Osteocyte (in vitro differentiated cells): ENCODE results near the gene XPO4. TPM values are rescaled to one million over a fixed set of nuclear protein-coding genes. Genes with fewer than 3 reads are reported as not detected.

Experiments
- DNase-seq: peaks from one replicate; pipeline ENCODE4 v3.0.0; 2021; ENCODE audit warnings: mixed read lengths; ENCODE audit not compliant: unreplicated experiment; ENCODE audit errors: extremely low spot score
- H3K27ac Mint-ChIP-seq: one replicate; pipeline ENCODE4 v1.8.0; 2021; ENCODE audit warnings: mild to moderate bottlenecking, mixed read lengths; ENCODE audit not compliant: unreplicated experiment
- H3K27me3 Mint-ChIP-seq: one replicate; pipeline ENCODE4 v1.8.0; 2021; ENCODE audit warnings: mixed read lengths; ENCODE audit not compliant: unreplicated experiment
- H3K36me3 Mint-ChIP-seq: one replicate; pipeline ENCODE4 v1.8.0; 2021; ENCODE audit warnings: mixed read lengths; ENCODE audit not compliant: unreplicated experiment
- H3K4me1 Mint-ChIP-seq: one replicate; pipeline ENCODE4 v1.8.0; 2021; ENCODE audit warnings: mixed read lengths; ENCODE audit not compliant: unreplicated experiment
- H3K4me3 Mint-ChIP-seq: one replicate; pipeline ENCODE4 v1.8.0; 2021; ENCODE audit warnings: mild to moderate bottlenecking, moderate library complexity, mixed read lengths; ENCODE audit not compliant: unreplicated experiment
- H3K9me3 Mint-ChIP-seq: one replicate; pipeline ENCODE4 v1.8.0; 2021; ENCODE audit warnings: mixed read lengths; ENCODE audit not compliant: unreplicated experiment
- total RNA-seq: library from RNA; stranded (reverse); gene quantifications from 2 replicates; pipeline ENCODE4 v1.2.1, GENCODE V29; 2021
- TF ChIP-seq, protein P1 (sequence below): fragments of 200-600 bp; sonication (generic); IDR thresholded peaks from 2 replicates; pipeline ENCODE4 v1.5.0; 2021; ENCODE audit warnings: antibody characterized with exemption, mild to moderate bottlenecking, moderate library complexity

XPO4 gene
- total RNA-seq, 1 donor from 2014 or later = 13.9 TPM

DNA sequence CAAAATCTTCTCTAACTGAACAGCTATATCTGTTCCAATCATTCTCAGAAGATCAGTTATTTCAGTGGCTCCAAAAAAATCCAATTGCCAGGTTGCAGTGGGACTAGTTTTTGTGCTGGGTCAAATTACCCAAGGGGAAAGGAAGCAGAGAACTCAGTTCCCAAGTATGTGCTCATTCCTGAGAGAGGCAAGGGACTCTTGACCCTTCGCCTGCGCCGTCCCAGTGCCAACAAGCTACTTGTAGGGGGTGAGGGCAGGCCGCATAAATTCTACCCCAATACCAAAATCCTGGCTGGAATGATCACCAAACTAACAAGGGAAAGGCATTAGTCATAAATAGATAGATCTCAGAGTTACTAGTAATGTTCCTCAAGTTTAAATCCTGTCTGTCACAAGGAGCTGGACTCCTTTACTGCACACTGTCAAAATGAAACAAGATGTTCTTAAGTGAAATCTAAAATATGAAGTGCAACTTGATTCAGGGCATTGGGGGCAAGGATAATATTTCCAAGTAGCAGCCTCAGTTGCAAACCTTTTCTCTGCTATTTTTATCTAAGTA is 50.6 kb downstream of the XPO4 start:
- no peaks in the 10 kb centered on the region for H3K27me3 Mint-ChIP-seq
- no peak overlapping the region for H3K27ac Mint-ChIP-seq
- peaks cover 6% of the 10 kb centered on the region for H3K4me1 Mint-ChIP-seq
- no peaks in the 10 kb centered on the region for H3K9me3 Mint-ChIP-seq
- H3K36me3 Mint-ChIP-seq = peaks cover 3% of the 10 kb centered on the region
- TF ChIP-seq, protein P1, sequence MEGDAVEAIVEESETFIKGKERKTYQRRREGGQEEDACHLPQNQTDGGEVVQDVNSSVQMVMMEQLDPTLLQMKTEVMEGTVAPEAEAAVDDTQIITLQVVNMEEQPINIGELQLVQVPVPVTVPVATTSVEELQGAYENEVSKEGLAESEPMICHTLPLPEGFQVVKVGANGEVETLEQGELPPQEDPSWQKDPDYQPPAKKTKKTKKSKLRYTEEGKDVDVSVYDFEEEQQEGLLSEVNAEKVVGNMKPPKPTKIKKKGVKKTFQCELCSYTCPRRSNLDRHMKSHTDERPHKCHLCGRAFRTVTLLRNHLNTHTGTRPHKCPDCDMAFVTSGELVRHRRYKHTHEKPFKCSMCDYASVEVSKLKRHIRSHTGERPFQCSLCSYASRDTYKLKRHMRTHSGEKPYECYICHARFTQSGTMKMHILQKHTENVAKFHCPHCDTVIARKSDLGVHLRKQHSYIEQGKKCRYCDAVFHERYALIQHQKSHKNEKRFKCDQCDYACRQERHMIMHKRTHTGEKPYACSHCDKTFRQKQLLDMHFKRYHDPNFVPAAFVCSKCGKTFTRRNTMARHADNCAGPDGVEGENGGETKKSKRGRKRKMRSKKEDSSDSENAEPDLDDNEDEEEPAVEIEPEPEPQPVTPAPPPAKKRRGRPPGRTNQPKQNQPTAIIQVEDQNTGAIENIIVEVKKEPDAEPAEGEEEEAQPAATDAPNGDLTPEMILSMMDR = no peak
- no peak overlapping the region for H3K4me3 Mint-ChIP-seq
- no peak for DNase-seq

DNA sequence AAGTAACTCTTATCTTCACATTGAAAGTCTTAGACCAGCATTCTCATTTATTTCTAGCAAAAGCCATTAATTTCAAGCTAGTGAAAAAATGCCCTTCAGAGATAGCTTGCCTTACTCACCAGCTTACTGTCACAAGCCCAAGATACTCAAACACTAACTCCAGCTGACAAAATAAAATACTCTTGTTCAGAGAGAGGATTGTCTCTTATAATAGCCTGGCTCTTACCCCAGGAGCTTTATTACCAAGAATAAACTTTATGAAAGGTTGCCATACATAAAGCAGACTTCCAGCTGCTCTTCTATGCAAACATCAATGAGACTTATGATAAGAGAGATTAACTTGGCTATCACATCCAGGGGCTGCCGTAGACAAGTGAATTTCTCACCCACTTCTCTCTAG is 53.6 kb downstream of the XPO4 start:
- Mint-ChIP-seq H3K27me3 (no peaks in the 10 kb centered on the region), H3K4me3 (no peak overlapping the region), H3K36me3 (peaks cover 1% of the 10 kb centered on the region), H3K9me3 (no peaks in the 10 kb centered on the region), H3K27ac (no peak overlapping the region), H3K4me1 (peaks cover 6% of the 10 kb centered on the region)
- no peak for DNase-seq
- TF ChIP-seq, protein P1 = no peak

DNA sequence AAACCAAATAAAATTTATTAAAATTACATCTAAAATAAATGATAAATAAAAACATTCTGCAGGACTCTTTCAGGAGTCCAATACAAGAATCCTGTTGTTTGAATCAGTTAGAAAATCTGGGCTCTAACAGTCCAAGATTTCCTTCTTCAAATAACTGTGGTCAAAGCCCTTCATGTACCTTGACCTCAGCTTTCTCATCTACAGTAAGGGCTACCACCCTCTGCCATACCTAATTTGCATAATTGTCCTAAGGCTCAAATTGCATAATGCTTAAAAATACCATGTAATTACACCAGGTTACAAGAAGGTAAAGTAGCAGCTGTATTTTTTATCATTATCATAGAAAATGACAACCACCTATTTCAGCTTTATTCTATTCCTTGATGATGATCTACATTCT is 54.3 kb downstream of the XPO4 start:
- H3K4me3 Mint-ChIP-seq = no peak overlapping the region
- H3K36me3 Mint-ChIP-seq = peaks cover 1% of the 10 kb centered on the region
- H3K9me3 Mint-ChIP-seq = no peaks in the 10 kb centered on the region
- no peaks in the 10 kb centered on the region for H3K27me3 Mint-ChIP-seq
- TF ChIP-seq, protein P1 = no peak
- peaks cover 6% of the 10 kb centered on the region for H3K4me1 Mint-ChIP-seq
- no peak for DNase-seq
- H3K27ac Mint-ChIP-seq = no peak overlapping the region

DNA sequence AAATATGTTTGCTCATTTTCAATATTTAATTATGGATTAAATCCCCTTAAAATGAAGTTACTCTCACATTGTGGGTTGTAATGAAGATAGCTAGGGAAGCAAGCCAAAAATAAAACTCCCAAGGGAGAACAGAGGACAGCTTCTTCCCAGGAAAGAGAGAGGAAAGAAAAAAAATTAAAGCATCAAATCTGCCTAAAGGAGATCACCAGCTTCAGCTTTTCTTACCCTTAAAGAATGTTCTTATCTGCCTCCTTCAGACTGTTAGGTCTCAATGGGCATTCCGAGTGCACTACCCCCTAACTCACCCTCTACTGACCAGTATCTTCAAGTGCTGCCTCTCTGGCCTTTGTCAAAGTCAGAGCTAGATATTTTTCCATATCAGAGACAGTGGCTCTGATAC is 55.2 kb downstream of the XPO4 start:
- TF ChIP-seq, protein P1 = no peak
- H3K36me3 Mint-ChIP-seq = peaks cover 1% of the 10 kb centered on the region
- H3K4me1 Mint-ChIP-seq = peaks cover 6% of the 10 kb centered on the region
- no peak overlapping the region for H3K4me3 Mint-ChIP-seq
- H3K27ac Mint-ChIP-seq = no peak overlapping the region
- no peak for DNase-seq
- no peaks in the 10 kb centered on the region for H3K9me3 Mint-ChIP-seq
- H3K27me3 Mint-ChIP-seq = no peaks in the 10 kb centered on the region

DNA sequence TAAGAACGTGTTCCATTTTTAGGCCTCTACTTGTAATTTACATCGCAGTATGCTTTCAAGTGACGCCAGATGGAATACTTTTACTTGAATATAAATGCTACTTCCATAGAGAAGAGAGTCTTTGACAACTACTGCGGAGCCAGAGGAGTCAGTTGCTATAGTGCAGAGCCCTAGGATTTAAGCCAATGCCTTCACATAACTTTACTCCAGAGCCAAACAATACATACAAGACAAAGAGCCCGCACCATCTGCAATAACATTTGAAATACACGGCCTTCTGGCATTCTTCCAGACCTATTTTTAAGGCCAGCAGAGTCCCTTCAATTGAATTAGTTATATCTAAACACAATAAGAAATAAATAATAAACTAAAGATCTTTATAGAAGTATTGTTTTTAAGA is 59.4 kb downstream of the XPO4 start:
- no peak for DNase-seq
- Mint-ChIP-seq H3K9me3 (no peaks in the 10 kb centered on the region), H3K27ac (no peak overlapping the region), H3K4me3 (no peak overlapping the region), H3K4me1 (peaks cover 15% of the 10 kb centered on the region), H3K27me3 (no peaks in the 10 kb centered on the region), H3K36me3 (peaks cover 13% of the 10 kb centered on the region)
- TF ChIP-seq, protein P1 = no peak
